ENCODE data around the gene MRPL45.
A peak's percentile ranks its signal among the peaks of the same experiment; 100 is the strongest.

The MRPL45 gene

DNA sequence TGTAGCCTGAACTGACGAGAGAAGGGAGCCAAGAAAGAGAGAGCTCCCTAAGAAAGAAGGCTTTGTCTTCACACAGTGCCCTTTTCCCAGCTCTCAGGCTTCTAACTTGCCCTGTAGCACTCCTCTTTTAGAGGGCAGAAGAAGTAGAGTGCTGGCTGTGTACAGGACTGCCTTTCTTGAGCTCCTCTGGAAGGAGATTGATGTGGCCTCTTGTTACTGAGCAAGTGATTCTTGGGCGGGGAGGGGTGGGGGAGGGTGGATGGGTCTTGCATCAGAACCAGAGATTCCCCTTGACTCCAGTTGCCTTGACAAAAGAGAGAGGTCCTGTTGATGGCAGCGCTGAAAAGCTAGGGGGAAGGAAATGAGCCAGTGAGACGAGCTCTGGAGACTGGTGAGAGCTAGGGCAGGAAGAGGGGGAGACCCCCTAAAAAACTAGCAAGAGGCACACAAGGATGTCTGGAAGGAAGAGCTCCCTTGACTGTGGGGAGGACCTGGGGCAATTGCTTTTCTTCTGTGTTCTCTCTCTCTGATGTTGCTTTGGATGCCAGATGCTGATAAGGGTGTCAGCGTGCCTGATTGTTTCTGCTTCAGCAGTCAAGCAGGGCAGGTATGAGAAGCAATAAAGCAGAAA is 28.4 kb downstream of the MRPL45 start:
- no peak for DNase-seq

DNA sequence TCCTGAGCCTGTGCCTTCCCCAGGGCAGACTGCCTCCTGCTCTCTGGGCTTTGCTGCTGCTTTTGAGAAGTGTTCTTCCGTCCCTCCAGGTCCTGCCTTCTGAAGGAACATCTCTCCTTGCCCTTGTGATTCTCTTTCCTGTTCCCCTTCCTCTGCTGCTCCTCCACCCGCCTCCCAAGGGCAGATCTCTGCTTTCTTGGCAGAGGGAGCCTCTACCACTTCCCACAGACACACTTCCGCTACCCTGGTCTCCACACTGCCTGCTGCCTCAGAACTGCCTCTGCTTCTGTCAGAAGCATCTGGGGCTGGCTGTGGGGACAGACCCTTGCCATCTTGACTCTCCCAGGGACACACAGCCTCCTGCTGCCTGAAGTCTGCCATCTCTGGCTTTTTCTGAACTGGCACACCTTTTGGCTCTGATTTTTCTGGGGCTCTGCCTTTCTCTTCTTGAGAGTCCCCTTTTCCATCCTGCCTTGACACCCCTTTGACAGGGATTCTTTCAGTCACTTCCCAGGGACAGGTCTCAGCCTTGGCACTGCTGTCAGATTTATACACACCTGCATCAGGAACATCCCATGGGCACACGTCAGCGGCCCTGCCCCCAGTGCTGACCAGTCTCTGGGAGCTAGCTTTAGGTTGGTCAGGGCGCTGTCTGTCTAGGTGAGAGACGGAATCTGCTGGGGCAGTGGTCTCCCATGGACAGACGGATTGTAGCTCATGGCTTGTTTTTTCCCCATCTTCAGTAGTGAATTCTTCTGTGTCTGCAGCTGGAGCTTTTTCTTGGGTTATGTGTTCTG is 30.2 kb downstream of the MRPL45 start:
- DNase-seq = no peak

DNA sequence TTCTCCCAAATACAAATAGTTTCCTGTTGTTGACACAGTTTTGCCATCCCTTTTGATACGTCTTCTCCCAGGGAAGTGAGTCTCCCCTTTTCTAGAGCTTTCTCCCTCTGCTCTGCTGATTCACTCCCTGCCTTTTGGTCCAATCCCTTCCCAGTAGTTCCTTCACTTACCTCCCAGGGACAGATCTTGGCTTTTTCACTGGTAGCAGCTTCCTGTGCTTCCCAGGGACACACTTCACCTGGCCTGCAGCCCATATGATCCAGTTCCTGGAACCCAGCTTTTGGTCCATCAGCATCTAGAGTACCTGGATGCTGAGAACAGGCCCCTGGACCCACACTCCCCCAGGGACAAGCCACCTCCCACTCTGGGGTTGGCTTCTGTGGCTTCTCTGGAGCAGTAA is 31.0 kb downstream of the MRPL45 start:
- DNase-seq = no peak

DNA sequence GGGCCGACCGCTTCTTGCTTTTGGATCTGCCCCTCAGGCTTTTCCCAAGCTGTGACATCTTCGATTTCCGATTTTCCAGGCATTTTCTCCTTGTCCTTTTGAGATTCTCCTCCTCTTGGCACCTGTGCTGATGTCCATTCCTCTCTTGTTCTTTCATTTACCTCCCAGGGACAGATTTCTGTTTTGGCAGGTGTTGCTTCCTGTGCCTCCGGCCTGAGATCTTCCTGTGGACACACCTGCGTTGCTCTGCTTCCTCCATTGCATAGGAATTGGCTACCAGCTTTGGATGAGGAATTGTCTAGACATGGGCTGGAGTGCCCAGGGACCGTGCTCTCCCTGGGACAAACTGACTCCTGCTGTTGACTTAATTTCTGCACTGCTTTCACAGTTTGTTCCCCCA is 31.7 kb downstream of the MRPL45 start:
- no peak for DNase-seq

DNA sequence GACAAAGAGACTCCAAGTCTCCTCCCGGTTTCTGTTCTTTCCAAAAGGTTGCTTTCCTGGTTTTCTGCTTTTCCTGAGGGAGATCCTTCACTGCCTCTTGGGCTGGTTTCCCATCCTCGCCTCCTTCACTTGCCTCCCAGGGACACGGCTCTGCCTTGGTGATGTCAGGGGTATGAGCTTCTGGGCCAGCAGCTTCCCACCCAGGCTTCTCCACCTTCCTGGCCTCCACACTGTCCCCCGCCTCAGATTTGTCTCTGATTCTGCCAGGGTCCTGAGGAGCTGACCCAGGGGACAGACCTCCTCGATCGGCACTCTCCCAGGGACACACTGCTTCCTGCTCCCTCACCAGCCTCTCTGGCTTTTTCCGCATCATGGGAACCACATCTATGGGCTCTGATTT is 32.3 kb downstream of the MRPL45 start:
- no peak for DNase-seq

DNA sequence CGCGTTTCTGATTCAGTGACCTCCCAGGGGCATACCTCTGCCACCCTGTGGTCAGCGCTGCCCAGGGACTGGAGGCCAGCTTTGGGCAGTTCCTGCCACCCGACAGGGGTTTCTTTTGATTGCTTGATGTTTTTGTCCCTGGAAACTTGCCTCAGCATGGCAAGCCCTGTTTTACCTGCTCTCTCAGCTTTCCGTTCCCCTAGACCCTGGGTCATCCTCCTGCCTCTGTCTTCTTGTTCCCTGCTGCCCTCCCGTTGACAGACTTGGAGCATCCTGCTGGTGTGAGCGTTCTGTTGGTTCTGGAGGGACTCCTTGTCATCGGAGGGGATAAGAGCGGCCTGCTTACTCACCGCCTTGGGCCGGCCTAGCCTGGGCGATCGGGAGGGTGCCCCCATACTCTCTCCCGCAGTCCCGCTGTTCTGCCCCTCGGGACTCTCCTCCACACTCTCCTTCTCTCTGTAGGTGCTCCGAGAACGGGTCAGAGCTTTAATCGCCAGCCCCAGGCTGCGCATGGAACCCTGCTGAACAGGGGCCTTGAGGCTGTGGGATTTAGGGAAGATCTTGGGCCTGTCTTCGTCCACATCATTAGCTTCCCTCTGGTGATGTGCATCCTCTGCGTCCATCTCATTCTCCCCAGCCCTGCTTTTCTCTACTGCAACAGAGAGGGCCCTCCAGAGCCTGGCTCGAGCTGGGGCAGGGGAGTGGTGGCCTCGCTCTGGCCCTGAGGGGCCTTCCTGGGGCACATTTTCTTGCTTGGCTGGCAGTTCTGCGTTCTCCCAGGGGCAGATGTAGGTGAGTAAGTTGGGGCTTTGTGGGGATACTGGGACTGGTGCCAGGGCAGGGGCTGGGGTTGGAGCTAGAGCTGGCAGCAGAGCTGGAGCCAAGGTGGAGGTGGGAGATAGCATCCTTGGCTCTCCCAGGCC is 33.1 kb downstream of the MRPL45 start:
- DNase-seq = no peak

DNA sequence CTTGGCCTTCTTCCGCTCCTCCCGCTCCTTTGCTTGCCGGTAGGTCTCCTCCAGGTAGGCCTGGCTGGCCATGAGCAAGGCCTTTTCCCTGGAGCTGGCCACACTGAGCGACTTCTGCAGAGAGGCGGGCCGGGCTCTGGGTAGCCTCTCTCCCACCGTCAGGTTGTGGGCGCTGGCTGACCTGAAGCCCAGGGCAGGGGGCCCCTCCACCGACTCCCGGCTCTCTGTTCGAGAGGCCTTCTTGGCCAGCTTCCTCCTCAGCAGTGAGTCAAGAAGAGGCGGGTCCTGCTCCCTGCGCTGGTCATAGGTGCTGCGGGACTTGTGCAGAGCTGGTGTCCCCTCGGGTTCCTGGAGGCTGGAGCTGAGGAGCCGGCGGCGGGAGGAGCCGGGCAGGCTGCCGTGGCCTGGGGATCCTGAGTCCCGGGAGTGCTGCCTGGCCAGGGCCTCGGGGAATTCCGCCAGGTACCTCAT is 34.0 kb downstream of the MRPL45 start:
- DNase-seq = no peak

DNA sequence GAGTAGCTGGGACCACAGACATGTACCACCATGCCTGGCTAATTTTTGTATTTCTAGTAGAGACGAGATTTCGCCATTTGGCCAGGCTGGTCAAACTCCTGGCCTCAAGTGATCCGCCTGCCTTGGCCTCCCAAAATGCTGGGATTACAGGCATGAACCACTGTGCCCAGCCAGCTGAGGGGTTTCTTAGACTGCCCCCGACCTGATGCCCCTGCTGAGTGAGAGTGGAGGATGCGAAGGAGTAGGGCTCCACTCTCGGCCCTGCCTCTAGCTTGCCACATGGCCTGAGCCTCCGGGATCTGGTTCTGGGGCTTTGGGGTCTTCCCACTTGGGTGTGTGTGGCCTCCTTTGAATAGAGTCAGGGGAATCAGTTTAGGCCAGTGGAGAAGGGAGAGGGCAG is 35.8 kb downstream of the MRPL45 start:
- no peak for DNase-seq

DNA sequence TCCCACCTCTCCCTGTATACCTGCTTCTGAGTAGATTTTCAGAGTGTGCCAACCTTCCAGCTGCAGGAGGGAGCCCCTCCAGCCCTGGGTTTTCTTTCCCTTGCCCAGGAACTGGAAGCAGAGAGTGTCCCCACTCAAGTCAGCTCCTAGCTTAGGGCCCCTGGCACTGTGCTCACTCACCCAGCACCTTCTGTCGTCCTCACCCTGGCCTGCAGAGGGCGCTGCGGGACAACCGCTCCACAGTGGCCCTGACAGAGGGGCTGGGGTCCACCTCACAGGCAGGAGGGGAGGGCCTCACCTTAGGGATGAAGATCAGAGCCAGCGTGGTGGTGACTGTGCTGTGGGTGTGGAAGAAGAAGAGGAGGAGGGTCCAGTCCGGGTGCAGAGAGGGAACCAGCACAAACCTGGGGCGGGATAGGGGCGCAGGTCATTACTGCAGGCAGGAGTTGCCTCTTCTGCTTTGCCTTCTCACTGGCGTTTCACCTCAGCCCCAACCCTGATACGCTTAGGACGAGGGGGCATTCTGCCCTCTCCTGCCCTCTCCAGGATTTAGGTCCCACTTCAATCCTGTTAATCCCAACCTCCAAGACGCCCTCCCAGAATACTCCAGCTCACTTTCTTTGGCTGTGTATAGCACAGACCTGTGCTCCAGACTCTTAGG is 36.8 kb downstream of the MRPL45 start:
- DNase-seq = peak; percentile 47

DNA sequence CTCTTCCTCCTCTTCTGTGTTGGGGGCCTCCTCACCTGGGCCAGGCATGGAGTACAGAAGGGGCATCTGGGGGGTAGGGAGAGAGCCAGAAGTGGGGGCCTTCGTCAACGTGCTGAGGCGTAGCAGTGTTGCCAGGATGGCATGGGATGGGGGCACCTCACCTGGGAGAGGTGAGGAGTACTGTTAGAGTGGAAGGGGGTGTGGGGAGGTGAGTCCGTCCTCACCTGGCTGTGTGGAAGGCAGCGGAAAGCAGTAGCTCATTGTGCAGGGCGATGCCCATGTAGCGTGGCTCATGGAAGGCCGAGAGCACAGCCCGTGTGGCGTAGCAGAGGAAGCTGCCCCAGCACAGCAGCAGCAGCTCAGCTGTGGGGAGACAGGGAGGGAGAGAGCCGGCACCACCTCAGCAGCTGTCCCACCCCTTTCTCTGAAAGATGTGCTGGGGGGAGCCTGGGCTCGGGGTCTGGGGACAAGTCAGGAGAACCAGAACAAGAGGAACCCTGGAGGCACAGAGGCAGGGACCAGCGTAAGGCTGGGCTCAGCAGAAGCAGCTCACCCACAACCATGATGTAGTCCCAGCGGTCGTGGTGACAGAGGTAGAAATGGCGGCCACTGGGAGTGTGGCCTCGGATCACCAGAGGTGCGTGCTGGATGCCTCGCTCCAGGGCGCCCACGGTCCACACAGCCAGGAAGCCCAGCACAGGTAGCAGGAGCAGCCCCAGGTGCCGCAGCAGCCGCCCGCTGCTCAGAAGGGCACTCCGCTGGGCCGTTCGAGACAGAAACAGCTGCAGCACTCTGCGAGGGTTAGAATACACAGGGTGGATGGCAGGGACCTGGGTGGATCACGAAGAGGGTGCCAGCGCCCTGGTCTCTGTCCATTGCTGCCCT is 37.8 kb downstream of the MRPL45 start:
- no peak for DNase-seq

DNA sequence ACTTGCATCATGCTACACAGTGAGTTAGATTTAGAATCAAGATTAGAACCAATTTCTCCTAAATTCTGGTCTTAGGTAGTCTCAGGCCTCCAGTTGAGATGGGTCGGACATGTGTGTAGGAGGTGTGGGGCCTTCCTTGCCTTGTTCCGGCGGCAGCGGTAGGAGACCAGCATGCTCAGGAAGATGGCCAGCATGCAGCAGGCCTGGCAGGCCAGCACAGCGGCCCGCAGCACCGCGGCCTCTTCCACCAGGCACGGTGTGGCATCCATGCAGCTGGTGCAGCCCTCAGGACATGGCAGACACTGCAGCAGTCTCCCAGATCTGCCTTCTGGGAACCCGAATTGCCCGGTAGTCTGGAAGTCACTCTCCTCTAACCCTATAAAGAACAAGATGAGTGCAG is 39.9 kb downstream of the MRPL45 start:
- no peak for DNase-seq

DNA sequence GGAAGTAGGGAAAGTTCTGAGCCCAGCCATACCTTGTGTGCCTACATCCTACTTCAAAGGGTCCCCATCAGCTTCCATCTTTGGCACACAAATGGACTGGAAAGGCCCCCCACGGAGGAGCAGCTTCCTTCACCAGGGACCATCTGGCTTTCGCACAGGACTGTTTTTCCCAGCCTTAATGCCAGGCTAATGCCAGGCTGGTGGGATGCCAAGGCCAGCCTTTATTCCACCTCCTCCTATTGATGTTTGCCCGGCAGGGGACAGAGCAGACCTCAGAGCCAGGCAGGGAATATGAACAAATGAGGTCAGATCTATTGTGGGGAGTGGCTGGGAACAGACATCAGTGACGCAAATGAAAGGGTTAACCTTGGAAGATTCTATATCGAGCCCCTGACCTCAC is 41.1 kb downstream of the MRPL45 start:
- DNase-seq = no peak

DNA sequence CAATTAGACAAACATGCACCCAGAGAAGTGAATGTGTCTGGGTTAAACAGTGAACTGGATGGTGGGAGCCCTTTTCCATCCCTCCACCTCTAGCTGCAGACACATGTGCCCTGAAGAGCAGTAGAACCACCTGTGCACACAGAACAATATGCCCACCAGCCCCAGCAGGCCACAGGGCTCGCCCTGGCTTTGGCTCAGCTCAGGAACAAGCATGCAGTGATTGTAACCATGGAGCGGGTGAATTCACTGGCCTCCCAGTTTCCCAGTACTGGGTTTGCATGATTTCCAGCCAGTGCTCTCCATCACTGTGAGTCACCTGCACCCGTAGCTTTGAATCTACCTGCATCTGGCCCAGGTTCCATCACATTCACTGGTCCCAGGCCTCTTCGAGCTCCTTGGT is 41.6 kb downstream of the MRPL45 start:
- no peak for DNase-seq

DNA sequence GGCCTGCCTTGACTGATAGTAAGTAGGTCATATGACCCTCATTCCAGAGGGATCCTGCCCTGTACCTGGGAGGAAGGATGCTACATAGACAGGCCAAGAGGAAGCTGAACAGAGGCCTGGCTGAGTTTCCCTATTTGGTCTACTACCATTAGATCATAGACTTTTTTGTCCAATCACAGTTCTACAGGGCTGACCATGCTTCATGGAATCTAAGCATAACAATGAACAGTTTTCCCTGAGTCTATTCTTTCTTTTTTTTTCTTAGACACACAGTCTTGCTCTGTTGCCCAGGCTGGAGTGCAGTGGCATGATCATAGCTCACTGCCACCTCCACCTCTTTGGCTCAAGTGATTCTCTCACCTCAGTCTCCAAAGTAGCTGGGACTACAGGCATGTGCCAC is 42.9 kb downstream of the MRPL45 start:
- no peak for DNase-seq

DNA sequence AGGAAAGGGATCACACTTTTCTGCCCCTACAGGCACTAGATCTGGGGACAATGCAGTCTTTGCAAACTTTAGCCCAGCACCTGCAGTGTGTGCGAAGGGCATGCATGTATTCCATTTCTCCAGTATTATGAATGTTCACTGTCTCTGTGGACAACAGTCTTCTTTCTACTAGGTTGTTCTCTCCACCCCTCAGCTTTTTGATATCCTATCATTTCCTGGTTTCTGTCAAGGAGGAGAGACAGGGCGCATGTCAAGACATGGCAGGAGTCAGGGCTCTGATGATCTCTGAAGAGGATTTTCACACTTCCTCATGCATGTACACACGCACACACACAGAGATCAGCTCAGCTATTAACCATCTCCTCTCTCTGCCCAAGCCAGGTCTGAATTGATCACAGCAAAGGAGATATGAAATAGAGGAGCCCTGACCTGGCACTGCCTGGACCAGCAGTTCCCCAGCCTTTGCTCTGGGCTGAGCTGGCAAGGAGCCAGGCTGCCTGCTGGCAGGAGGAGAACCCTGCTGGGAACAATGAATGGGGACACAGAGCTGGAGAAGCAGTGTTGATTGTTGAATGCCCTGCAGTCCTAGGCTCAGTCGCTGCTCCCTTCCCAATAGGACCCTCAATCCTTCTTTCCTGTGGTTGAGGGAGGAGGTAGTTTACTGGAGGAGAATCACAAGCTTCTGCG is 44.2 kb downstream of the MRPL45 start:
- no peak for DNase-seq

DNA sequence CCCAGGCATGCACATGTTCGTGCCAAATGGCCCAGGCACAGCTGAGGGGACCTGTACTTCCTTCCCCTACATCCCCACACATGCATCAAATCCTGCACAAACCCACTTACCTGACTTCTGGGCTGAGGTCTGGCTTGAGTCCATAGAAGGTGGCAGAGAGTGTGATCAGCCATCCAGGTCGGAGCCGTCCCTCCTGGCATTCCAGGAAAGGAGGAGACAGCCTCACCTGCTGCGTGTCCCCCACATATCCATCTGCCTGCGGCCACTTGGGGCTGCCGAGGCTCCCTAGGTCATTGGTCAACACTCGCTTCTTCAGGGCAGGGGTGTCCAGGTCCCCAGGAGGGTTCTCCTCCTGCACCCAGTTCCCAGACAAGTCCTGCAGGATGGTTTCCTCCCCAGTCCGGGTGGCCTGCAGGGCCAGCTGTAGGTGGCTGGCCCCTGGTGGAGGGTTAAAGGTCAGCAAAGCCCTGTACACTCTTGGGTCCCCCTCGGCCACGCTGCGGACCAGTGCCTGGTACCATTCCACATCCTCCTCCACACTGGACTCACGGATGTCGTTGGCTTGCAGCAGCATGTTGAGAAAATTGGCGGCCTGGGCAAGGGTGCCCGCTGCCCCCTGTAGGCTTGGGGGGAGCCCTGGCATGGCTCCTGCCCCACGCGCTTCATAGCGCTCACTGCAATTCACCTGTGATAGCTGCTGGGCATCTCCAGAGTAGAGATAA is 46.1 kb downstream of the MRPL45 start:
- DNase-seq = no peak

DNA sequence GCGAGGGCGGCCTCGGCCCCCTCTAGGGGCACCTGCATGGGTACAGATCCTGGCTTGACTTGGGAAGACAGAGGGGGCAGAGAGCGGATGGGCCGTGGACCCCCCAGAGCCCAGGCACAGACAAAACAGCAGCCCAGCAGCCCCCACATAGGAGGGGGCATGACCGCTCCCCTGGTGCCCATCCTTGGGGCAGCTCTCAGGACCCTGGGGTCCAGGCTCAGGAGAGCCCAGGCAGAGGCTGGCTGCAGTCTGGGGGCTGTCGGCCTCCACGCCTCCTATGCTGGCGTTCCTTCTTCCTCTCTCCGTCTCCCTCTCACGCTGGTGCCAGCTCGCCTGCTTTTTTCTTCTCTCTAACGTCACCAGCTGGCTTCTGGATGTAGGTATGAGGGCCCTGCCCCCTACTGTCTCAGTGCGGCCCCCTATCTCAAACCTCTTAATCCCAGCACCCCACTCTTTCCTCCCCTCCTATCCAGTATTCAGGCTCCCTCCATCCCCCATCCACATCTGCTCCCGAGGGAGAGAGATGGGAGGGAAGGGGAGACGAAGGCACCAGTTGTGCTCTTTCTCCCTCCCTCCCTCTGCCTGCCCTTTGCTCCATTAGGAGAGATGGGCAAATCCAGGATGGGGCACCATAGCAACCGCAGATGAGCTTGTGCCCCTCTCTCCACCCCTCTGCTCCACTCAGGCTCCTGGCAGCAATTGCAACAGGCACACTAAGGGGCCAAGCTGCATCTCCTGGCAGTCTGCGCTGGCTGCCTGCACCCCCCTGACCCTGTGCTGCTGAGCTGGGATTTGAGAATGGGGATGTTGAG is 46.8 kb downstream of the MRPL45 start, which contains the start of gene GPR179:
Gene GPR179 (minus strand): TSS at position 349 of the 812 bp plus-strand sequence. CDS start 167 bp downstream, at position 182.
- no peak for DNase-seq

DNA sequence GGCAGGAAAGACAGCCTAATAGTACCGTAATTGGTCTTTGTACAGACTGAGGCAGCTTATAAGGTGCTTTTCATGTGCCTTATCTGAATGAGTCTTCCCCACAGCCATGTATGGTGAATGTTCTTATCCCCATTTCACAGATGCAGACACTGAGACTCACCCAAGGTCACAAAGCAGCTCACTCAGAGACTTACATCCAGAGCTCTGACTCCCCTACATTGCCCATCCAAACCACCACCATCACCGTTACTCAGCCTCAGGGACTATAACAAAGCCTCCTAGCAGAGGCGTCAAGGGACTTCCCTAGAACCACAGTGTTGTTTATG is 47.4 kb downstream of the MRPL45 start:
- no peak for DNase-seq

DNA sequence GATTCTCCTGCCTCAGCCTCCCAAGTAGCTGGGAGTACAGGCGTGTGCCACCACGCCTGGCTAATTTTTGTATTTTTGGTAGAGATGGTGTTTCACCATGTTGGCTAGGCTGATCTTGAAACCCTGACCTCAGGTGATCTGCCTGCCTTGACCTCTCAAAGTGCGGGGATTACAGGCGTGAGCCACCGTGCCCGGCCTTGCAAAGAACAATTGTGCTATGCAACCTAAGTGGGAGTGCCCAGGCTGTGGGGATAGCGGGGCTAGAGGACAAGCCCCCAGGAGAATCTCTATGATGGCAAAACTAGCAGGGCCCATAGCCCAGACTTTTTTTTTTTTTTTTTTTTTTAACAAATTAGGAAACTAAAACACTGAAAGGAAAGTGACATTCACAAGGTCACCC is 48.8 kb downstream of the MRPL45 start:
- no peak for DNase-seq
